Breast epithelium (tissue), 4 donors: ENCODE results near the gene ZNF57. TPM values are rescaled to one million over a fixed set of nuclear protein-coding genes. Genes with fewer than 3 reads are reported as not detected.

Experiments used
- DNase-seq, 2 donors: peaks; one replicate each; pipeline ENCODE4 v3.0.0-alpha.2; 2019; ENCODE audit warnings: low spot score in 2 of 2
- H3K27ac ChIP-seq, 2 donors: fragments of 200-600 bp; sonication (generic) in 1 of 2; one replicate each; pipeline ENCODE4 v1.5.1; 2016 to 2019; ENCODE audit warnings: mild to moderate bottlenecking in 1 of 2
- H3K27me3 ChIP-seq, 2 donors: fragments of 200-600 bp; sonication (generic) in 1 of 2; one replicate each; pipeline versions ENCODE4 v1.5.1 to v1.6.0; 2017 to 2019; ENCODE audit warnings: control low read depth in 1 of 2, mild to moderate bottlenecking in 1 of 2
- H3K36me3 ChIP-seq: fragments of 200-600 bp; one replicate; pipeline ENCODE4 v1.5.1; 2019
- H3K4me1 ChIP-seq, 2 donors: fragments of 200-600 bp; sonication (generic); one replicate each; pipeline ENCODE4 v1.5.1; 2016 to 2019; ENCODE audit warnings: control low read depth in 1 of 2
- H3K4me3 ChIP-seq, 3 donors: fragments of 200-600 bp; sonication (generic); 1 replicate in 2 of 3; 2 replicates in 1 of 3; pipeline ENCODE4 v1.5.1; 2016 to 2019; ENCODE audit warnings: mild to moderate bottlenecking in 3 of 3, moderate library complexity in 2 of 3
- H3K9me3 ChIP-seq, 2 donors: fragments of 200-600 bp; sonication (generic) in 1 of 2; one replicate each; pipeline ENCODE4 v1.5.1; 2016 to 2019; ENCODE audit warnings: control low read depth in 1 of 2
- CTCF ChIP-seq, 3 donors: fragments of 450-650 bp; IDR thresholded peaks; one replicate each; pipeline ENCODE4 v1.5.1; 2016 to 2017; ENCODE audit warnings: antibody characterized with exemption in 3 of 3, mild to moderate bottlenecking in 3 of 3, moderate library complexity in 3 of 3
- POLR2A ChIP-seq: fragments of 450-650 bp; IDR thresholded peaks from one replicate; pipeline ENCODE4 v1.6.1; 2016; ENCODE audit warnings: antibody characterized with exemption, mild to moderate bottlenecking, moderate library complexity
- POLR2AphosphoS5 ChIP-seq, 3 donors: sonication (generic); formaldehyde crosslinking; IDR thresholded peaks; one replicate each; pipeline ENCODE4 v1.6.1; 2017; ENCODE audit warnings: antibody characterized with exemption in 3 of 3
- intact Hi-C: fragments of 100-400 bp; cut with DNase I; formaldehyde crosslinking; loops from one replicate; pipeline ENCODE4 v1.15.1; 2023; ENCODE audit warnings: low total_unique reads
- total RNA-seq, 3 donors: library from RNA; depleted of rRNA; stranded (reverse); fragments of >200 nt; gene quantifications; one replicate each; pipeline ENCODE4 v1.1.0, GENCODE V29; 2016

Gene ZNF57
- 1 to 10 TPM; 2.7 to 9.2 (median 6.9) TPM for total RNA-seq

- intact Hi-C loops: no loop called here
- Histone ChIP-seq H3K4me3 (peak within 1 kb of the TSS; percentile 63 to 83 (median 75)), H3K9me3 (peaks cover 0 to 11% of the 10 kb centered on the region in 2 donors), H3K36me3 (no peaks in the 10 kb centered on the region), H3K4me1 (no peaks in the 10 kb centered on the region), H3K27ac (peak within 1 kb of the TSS; percentile 82 to 94), H3K27me3 (no peaks in the 10 kb centered on the region)
- DNase-seq: peak; percentile 100
- TF ChIP-seq POLR2A: no peak
- TF ChIP-seq POLR2AphosphoS5 (IDR thresholded peaks at IDR 0.05): peak; percentile 65 to 70 (median 69)
- TF ChIP-seq CTCF (IDR thresholded peaks at IDR 0.05): no peak
Observed at GRCh38 chr19:2900296-2901252, at the start of gene ZNF57. TSS of gene ZNF57 (plus strand) at chr19:2900928. CDS start at chr19:2901046, 118 bp downstream.

DNA sequence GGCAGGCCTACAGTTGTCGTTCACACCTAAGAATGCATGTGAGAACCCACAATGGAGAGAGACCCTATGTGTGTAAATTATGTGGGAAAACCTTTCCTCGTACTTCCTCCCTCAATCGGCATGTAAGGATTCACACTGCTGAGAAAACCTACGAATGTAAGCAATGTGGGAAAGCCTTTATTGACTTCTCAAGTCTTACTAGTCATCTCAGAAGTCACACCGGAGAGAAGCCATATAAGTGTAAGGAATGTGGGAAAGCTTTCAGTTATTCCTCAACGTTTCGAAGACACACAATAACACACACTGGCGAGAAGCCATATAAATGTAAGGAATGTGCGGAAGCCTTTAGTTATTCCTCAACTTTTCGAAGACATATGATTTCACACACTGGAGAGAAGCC, 48.1 kb upstream of the ZNF57 start:
- DNase-seq: no peak
- intact Hi-C loops: no loop called here

GRCh38 chr19:2853015-2853606, 47.6 kb upstream of the ZNF57 start:
- Histone ChIP-seq H3K4me1 (no peaks in the 10 kb centered on the region), H3K27ac (no peak overlapping the region), H3K9me3 (peaks cover 80 to 94% of the 10 kb centered on the region in 2 donors), H3K36me3 (peaks cover 25% of the 10 kb centered on the region), H3K4me3 (peak overlapping the region in 1 of 3 donors; percentile 10), H3K27me3 (no peaks in the 10 kb centered on the region)
- no peak for DNase-seq
- TF ChIP-seq POLR2AphosphoS5 (IDR thresholded peaks at IDR 0.05): no peak
- no peak for TF ChIP-seq POLR2A
- TF ChIP-seq CTCF (IDR thresholded peaks at IDR 0.05): no peak
- intact Hi-C loops: no loop called here

More for the DNA sequence above, 48.1 kb upstream of the ZNF57 start:
- Histone ChIP-seq H3K4me3 (peak overlapping the region in 1 of 3 donors; percentile 4), H3K27me3 (no peaks in the 10 kb centered on the region), H3K36me3 (peaks cover 25% of the 10 kb centered on the region), H3K4me1 (no peaks in the 10 kb centered on the region), H3K27ac (no peak overlapping the region), H3K9me3 (peaks cover 79 to 93% of the 10 kb centered on the region in 2 donors)
- TF ChIP-seq POLR2AphosphoS5 (IDR thresholded peaks at IDR 0.05) (no peak), CTCF (IDR thresholded peaks at IDR 0.05) (no peak), POLR2A (no peak)

GRCh38 chr19:2854849-2855248, 45.9 kb upstream of the ZNF57 start:
- TF ChIP-seq POLR2A (no peak), POLR2AphosphoS5 (IDR thresholded peaks at IDR 0.05) (no peak), CTCF (IDR thresholded peaks at IDR 0.05) (no peak)
- no peak overlapping the region for H3K4me3 ChIP-seq
- H3K9me3 ChIP-seq: peaks cover 81 to 90% of the 10 kb centered on the region in 2 donors
- DNase-seq: no peak
- H3K27ac ChIP-seq: no peak overlapping the region
- no peaks in the 10 kb centered on the region for H3K27me3 ChIP-seq
- peaks cover 25% of the 10 kb centered on the region for H3K36me3 ChIP-seq
- H3K4me1 ChIP-seq: no peaks in the 10 kb centered on the region
- intact Hi-C loops: no loop called here
